OCI-LY7 (cell line): ENCODE data around the gene GOLM1.

Source experiments
- EZH2phosphoT487 ChIP-seq: fragments of 200-600 bp; sonication (generic); IDR thresholded peaks from 2 replicates; pipeline ENCODE4 v1.6.1; 2018; ENCODE audit warnings: low read depth, borderline replicate concordance, mild to moderate bottlenecking, mixed run types, antibody characterized with exemption, low read length, moderate library complexity, mixed read lengths
- TF ChIP-seq, protein P1 (sequence below): fragments of 200-600 bp; sonication (generic); conservative IDR thresholded peaks from 2 replicates; pipeline ENCODE4 v1.5.1; 2014; ENCODE audit warnings: mild to moderate bottlenecking, antibody characterized with exemption, low read length, moderate library complexity, mixed read lengths

DNA sequence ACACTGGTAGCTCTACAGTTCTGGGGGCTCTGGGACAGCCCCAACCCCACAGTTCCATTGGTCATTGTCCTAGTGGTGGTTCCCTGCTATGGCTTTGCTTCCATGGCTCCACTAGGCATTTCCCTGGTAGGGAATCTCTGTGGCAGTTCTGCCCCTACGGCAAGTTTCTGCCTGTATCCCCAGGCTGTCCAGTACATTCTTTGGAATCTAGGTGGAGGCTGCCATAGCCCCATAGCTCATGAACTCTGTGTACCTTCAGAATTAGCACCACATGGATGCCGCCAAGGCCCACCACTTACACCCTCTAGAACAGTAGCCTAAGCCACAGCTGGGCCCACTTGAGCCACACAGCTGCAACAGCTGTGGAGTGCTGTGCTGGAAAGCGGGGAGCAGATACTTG is 3.3 kb upstream of the GOLM1 start:
- TF ChIP-seq, protein P1, sequence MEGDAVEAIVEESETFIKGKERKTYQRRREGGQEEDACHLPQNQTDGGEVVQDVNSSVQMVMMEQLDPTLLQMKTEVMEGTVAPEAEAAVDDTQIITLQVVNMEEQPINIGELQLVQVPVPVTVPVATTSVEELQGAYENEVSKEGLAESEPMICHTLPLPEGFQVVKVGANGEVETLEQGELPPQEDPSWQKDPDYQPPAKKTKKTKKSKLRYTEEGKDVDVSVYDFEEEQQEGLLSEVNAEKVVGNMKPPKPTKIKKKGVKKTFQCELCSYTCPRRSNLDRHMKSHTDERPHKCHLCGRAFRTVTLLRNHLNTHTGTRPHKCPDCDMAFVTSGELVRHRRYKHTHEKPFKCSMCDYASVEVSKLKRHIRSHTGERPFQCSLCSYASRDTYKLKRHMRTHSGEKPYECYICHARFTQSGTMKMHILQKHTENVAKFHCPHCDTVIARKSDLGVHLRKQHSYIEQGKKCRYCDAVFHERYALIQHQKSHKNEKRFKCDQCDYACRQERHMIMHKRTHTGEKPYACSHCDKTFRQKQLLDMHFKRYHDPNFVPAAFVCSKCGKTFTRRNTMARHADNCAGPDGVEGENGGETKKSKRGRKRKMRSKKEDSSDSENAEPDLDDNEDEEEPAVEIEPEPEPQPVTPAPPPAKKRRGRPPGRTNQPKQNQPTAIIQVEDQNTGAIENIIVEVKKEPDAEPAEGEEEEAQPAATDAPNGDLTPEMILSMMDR, result no peak
- TF ChIP-seq EZH2phosphoT487, result no peak
